Stimulated activated CD8-positive, alpha-beta memory T cell treated with anti-CD3 and anti-CD28 coated beads, Interleukin-2, amount 100 ng/mL, for 1 hour (primary cell): Measurements from ENCODE around the gene PPM1G.
"Not testable (repeated sequence)": the region's sequence is repeated elsewhere in the genome, so short reads cannot be mapped to it uniquely, and the experiment has no call there.

Experiments used
- DNase-seq, 2 donors: peaks; one replicate each; pipeline ENCODE4 v3.0.0-alpha.2; 2020; ENCODE audit warnings: low read depth in 2 of 2

The PPM1G gene

DNA sequence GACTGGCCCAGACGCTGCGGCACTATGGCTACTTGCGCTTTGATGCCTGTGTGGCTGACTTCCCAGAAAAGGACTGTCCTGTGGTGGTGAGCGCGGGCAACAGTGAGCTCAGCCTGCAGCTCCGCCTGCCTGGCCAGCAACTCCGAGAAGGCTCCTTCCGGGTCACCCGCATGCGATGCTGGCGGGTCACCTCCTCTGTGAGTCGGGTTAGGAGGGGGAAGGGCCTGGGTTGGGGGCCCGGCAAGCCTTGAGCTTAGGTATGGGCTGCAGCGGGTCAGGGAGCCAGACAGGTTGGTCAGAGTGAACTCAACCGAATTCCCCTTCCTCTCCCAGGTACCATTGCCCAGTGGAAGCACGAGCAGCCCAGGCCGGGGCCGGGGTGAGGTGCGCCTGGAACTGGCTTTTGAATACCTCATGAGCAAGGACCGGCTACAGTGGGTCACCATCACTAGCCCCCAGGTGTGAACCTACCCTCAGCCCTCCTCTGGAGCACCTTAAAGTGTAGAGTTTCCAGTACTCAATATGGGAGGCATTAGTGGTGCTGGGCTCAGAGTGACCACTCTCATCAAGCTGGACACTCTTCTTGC is 33.8 kb downstream of the PPM1G start:
- no peak for DNase-seq

DNA sequence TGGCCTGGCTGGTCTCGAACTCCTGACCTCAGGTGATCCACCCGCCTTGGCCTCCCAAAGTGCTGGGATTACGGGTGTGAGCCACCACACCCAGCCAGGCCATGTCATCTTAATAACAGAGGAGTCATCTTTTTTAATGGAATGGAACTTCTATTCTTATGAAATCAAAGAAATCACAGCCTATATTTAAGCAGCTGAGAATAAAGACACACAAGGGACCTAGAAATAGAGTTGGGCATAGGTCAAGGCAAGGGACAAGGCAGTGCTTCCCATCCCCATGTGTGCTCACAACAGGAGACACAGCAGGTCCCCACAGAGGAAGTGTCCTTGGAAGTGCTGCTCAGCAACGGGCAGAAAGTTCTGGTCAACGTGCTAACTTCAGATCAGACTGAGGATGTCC is 35.8 kb downstream of the PPM1G start:
- no peak for DNase-seq

DNA sequence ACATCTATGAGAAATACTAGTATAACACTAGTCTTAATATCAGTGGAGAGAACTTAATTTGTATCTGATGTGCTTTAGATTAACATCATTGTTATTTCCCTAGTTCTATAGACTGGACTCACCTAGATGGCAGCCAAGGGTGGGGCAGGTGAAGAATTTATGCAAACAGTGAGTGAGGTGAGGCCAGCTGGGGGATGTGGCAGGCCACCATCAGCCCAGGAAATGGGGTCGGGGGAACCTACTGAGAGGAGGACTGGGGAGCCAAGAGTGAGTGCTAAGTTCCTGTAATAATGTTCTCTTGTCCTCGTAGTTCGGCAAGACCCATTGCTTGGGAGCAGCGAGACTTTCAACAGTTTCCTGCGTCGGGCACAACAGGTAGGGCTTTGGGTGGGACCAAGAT is 36.5 kb downstream of the PPM1G start:
- DNase-seq = no peak

DNA sequence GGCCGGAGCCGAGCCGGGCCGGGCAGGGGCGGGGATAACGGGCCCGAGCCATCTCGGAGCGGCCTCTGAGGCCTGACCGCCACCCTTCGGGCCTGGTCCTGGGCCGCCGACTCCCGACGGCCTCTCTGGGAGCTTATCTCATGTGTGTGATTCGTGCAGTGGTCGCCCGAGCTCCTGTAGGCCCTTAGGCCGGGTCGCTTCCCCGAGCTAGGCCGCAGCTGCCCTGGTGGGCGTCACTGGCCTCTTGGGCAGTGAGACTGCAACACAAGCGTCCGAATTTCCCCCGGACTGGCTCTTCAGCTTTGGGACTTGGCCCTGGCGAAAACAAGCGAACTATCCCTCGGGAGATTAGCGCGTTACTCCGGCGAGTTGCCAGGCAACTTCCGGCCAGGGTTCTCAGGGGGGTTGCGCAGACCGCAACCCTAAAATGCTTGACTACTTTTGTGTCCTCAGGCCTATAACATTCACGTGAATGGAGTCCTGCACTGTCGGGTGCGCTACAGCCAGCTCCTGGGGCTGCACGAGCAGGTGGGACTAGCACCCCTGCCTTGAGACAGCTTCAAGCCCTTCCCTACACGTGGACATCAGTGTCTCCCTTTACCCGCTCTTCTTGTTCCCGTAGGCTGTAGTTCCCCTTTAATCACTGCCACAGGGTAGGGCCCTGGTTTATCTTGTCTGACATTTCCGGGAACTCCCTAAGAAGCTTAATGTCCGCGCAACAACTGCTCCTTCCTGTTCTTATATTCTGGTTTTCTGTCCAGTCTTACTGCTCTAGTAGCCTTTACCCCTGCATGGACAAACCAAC is 38.4 kb downstream of the PPM1G start:
- DNase-seq = no peak

DNA sequence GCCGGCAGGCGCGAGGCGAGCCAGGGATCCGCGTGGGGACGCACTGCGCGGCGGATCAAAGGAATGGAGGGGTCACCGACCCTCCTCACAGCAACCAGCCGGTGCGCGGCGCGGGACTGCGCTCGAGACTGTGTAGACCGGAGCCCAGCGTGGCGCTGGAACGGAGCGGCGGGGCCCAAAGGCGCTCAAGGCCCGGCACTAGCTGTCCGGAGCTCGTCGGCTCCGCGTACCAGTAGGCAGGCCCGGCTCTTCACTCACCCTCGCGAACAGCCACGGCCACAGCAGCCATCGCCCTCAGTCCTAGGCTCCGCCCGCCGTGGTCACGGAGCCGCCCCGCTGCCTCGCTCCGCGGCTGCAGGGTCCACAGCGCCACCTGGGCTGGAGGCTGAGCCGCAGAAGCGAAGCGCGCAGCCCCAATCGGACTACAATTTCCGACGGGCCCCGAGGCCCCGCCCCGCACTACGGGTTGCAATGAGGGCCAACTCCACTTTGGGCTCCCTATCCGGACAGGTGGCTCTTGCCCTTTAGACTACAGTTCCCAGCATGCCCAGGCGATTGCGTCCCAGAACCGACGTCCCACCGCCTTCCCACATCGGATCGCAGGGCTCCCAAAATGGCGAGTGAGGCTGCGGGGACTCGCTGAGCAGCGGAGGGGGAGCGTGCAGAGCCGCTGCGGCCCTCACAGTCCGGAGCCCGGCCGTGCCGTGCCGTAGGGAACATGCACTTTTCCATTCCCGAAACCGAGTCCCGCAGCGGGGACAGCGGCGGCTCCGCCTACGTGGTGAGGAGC is 39.2 kb downstream of the PPM1G start, which contains the start of the genes EIF2B4 and SNX17:
EIF2B4 (minus strand) TSS at position 313 of the 790 bp plus-strand sequence; CDS start at position 289, 24 bp downstream.
SNX17 (plus strand) TSS at position 591 of the 790 bp plus-strand sequence; CDS start at position 719, 128 bp downstream.
- DNase-seq = peak; percentile 98 to 99

DNA sequence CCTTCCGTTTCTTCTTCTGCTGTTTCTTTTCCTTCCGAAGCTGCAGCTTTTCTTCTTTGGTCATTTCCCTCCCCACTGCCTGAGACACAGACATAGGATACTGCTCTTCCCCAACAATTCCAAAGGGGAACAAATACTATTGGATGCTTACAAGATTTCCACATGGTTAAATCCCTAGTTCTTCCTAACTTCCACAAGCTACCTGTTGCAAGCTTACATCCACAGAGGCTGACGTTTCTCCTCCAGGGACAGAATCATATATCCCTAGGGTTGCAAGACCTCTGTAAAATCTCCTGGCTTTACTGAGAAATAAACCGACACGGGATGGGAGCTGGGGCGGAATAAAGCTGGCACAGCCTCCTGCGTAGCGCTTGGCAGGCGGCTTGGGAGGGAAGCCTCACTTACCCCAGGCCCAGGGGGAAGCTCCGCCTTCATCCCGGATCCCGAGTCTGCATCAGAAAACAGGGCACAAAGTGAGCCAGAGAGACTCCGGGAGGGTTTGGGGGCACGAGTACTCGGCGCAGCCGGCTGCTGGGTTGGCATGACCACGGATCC is 39.8 kb downstream of the PPM1G start:
- no peak for DNase-seq

DNA sequence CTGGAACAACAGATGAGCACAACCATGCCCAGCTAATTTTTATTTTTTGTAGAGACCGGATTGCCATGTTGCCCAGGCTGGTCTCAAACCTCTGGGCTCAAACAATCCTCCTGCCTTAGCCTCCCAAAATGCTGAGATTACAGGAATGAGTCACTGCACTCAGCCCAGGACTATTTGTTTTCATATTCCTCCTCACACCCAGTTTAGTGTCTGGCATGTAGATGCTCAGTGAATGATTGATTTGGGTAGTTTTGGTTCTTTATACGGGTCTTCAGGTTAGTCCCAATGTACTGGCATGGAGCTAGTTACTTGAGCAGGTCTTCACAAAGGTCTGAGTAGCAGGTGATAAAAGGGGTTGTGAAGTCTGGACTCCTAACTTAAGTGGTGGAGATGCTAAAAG is 45.5 kb downstream of the PPM1G start:
- no peak for DNase-seq

DNA sequence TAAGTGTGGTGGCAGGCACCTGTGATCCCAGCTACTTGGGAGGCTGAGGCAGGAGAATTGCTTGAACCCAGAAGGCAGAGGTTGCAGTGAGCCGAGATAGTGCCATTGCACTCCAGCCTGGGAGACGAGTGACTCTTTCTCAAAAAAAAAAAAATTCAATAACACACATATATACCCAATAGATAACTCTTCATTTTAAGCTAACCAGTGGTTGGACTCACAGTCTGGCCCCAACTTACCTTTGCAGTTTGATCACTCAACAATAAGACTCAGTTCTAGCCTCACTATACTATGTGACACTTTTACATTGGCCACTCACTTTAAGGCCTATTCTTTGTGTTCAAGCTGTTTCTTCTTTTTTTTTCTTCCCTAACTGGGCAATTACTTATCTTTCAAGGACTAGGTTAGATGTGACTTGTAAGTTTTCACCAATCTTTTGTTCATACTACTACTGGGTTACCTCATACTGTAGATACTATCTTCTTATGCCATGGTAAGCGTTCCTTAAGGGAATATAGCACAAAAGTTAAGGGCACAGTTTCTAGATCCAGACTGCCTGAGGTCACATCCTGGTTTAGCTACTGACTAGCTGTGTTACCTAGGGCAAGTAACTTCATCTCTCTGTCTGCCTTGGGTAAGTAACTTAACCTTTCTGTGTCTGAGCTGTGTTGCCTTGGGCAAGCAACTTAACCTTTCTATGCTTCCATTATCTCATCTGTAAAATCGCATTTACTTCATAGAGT is 46.5 kb downstream of the PPM1G start:
- no peak for DNase-seq

DNA sequence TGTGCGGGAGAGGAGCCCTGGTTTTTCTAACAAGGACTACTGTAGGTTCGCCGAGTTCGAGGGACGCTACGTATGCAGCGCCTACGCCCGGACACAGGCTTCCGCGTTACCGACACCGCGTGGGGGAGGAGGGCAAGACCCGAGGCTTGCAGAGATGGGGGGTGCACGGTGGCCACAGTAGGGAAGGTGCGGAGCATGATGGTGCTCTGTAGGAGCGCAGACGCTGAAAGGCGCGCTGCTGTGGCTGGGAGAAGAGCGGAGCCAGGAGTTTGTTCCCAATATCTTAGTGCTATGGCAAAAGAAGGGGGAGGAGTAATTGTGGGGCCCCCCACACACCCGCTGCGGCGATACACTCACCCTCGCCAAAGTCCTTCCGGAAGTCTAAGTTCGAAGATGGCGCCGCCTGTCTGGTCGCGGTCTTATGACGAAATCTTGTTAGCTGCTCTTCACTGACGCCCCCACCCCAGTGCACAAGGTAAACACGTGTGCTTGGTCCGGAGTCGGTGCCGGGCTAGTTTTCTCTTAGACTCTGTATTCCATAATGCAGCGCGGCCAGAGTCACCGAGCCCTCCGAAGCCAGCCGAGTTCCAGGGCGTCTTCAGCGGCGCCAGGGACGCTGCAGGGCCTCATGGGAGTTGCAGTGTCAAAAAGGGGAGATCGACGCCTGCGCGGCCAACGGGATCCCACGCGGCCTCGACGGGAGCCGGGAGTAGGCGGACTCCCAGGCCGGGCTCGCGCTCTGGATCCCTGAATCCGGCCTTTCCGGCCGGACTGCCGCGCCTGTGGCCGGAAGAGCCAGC is 52.8 kb downstream of the PPM1G start, which contains the start of gene GTF3C2:
GTF3C2 (minus strand) TSS at position 383 of the 800 bp plus-strand sequence. CDS start 13,210 bp downstream, outside the sequence.
- DNase-seq = peak; percentile 83 to 85

DNA sequence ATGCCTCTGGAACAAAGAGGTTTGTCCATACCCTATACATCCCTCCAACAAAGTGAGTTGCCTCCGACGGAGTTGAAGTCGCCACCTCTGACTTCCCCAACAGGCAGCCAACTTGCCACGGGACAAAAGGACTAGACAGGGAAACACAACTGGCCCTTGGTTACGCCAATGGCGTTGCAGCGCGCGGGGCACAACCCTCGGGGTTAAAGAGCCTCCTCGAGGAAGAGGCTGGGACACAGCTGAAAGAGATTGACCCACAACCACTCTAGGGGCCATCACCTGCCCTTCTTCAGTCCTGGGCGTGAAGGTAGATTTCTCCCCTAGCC is 53.4 kb downstream of the PPM1G start:
- no peak for DNase-seq

DNA sequence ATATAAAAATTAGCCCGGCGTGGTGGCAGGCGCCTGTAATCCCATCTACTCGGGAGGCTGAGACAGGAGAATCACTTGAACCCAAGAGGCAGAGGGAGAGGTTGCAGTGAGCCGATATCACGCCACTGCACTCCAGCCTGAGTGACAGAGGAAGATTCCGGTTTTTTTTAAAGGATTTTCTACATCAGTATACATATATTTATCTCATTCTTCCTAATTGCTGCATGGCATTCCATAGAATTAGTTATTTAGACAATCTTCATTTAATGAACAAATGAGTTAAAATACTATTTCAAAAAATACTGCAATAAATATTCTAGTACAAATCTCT is 54.8 kb downstream of the PPM1G start:
- no peak for DNase-seq

DNA sequence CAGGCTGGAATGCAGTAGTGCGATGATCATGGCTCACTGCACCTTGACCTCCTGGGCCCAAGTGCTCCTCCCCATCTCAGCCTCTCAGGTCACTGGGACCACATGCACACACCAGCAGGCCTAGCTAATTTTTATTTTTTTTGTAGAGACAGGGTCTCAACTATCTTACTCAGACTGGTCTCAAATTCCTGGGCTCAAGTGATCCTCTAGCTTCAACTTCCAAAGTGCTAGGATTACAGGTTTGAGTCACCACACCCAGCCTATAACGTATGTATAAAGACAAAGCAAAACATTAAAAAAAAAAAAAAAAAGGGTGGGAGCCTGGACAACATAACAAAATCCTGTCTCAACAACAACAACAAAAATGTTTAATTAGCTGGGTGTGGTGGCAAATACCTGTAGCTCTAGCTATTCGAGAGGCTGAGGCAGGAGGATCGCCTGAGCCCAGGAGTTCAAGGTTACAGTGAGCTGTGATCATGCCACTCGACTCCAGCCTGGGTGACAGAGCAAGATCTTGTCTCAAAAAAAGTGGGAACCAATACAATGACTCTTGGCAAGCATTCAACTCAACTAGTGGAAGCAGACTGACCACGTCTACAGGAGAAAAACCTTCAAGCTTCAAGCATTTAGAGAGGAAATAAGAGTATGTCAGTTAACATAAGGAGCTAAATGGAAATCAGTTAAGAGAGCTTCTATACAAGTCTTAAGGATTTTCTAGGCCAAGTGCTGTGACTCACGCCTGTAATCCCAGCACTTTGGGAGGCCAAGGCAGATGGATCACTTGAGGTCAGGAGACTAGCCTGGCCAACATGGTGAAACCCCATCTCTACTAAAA is 55.4 kb downstream of the PPM1G start:
- DNase-seq = no peak

DNA sequence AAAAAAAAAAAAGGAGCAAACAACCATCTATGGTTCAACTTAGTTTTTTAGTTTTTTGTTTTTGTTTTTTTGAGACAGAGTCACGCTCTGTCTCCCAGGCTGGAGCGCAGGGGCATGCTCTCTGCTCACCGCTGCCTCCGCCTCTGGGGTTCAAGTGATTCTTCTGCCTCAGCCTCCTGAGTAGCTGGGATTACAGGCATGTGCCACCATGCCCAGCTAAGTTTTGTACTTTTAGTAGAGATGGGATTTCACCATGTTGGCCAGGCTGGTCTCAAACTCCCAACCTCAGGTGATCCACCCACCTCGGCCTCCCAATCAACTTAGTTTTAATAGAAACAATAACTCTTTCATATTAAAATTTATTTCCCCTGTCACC is 56.0 kb downstream of the PPM1G start:
- not testable (repeated sequence) for DNase-seq

DNA sequence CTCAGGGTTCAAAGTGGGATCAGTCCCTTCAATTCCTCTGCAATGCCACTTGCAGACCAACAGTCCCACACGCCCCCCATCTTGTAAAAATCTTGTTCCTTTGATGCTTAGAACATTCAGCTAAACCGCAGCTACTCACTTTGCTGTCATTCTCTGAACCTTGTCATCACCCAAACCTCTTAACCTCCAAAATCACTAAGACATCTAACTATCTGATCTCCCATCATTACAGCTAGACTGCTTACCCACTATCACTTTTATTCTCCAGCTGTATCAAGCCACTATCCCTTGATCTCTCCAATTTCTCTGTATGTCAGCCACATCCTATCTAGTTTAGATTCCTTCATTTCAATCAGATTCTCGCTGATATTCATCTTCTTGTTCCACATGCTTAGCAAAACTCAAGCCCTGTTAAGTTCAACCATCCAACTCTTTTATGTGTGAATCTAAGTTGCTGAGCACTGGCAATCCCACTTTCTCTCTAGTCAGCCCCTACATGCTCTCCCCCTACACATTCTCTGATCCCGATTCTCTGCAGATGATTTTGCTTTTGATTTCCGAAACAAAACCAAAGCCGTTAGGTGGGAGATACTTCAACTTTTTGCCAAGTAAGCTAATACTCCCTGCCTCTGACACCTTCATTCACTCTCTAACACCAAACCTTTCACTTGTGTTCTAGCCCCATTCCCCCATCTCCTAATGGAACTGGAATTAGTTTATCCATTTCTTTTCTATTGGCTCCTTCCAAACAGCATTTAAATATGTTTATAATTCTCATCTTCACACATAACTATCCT is 57.4 kb downstream of the PPM1G start:
- DNase-seq = no peak

DNA sequence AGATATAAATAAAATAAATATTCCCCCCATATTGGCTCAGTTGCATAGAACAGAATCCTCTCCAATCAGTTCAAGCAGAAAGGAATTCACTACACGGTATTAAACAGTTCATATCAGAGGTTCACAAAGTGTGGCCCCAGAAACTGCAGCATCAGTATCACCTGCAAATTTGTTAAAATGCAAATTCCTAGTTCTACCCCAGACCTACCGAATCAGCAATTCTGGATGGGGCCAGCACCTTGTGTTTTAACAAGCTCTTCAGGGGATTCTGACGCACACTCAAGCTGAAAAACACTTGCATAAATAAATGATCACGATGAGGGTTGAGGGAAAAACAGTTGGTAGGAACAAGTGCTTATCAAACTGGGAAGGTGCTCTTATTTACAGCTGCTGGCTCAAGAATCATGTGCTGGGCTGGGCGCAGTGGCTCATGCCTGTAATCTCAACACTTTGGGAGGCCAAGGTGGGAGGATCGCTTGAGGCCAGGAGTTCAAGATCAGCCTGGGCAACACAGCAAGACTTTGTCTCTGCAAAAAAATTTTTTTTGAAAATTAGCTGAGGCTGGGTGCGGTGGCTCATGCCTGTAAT is 59.2 kb downstream of the PPM1G start:
- no peak for DNase-seq

DNA sequence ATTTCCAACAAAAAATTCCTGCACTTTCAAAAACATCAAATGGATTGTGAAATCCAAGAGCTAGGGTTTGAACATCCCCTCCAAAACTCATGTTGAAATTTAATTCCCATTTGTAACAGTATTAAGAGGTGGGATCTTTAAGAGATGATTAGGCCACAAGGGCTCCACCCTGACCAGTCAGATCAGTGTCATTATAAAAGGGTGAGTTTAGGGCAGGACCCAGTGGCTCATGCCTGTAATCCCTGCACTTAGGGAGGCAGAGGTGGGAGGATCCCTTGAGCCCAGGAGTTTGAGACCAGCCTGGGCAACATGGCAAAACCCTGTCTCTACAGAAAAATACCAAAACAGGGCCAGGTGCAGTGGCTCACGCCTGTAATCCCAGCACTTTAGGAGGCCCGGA is 61.8 kb downstream of the PPM1G start:
- no peak for DNase-seq

DNA sequence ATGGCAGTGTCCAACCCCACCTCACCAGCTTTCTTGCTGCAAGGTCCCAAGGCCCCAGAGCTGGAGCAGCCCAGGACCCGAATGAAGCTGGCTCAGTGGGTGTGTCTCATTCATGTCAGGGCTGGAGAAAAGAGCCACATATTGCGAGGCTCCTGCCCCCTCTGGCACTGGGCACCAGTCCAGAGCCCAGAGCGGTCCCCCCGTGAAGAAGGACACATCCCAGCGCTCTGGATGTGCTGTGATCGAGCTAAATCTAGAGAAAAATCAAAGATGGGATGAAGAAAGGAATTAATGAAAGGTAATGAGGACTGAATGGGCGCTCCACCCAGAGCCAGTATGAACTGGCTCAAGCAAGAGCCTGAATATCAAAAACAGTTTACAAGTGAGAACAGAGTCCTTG is 73.2 kb downstream of the PPM1G start:
- DNase-seq = no peak

DNA sequence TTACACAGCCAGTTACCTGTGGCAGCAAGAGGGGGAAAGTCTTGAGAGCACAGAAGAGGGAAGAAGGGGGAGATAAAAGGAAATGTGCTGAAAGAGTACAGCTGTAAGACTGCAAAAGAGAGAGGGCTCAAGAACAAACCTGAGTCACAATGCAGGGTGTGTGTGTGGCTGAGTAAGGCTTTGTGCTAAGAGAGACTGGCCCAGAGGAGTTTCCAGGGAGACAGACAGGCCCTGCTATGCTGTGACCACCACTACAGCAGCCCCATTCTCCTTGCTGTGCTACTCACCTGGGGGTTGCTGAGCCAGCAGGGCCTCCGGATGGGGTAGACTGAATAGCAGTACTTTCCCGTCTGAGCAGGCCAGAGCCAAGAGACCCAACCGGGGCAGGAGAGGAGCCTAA is 74.1 kb downstream of the PPM1G start:
- DNase-seq = no peak
